GM18502 (cell line): ENCODE results near the gene SAT1.

Experiments
- ATAC-seq: cut with Tn5 transposase; IDR thresholded peaks from one replicate; pipeline ENCODE4 v1.9.1; 2021; ENCODE audit warnings: mild to moderate bottlenecking; ENCODE audit not compliant: unreplicated experiment, poor library complexity

SAT1 gene

GRCh38 chrX:23803931-23804381, 21.0 kb downstream of the SAT1 start:
- ATAC-seq: no peak

- ATAC-seq: no peak
Measured at GRCh38 chrX:23804578-23804977, 21.6 kb downstream of the SAT1 start.

DNA sequence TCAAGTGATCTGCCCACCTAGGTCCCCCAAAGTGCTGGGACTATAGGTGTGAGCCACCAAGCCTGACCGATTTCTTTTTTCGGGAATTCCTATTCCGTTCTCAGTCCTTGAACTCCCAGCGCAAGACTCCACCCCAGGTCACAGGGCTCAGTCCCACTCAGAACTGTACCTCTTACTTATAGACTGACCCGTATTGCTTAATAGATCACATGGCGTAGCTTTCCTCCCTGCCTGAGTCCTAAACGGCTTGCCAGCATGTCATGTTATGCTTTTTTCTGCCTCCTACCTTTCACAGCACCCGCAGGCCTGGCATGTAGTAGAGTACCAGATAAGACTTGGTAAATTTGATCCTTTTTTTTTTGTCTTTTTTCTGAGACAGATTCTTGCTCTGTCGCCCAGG, 22.4 kb downstream of the SAT1 start:
- ATAC-seq: no peak

- no peak for ATAC-seq
Measured at GRCh38 chrX:23810279-23810678, 27.3 kb downstream of the SAT1 start.

DNA sequence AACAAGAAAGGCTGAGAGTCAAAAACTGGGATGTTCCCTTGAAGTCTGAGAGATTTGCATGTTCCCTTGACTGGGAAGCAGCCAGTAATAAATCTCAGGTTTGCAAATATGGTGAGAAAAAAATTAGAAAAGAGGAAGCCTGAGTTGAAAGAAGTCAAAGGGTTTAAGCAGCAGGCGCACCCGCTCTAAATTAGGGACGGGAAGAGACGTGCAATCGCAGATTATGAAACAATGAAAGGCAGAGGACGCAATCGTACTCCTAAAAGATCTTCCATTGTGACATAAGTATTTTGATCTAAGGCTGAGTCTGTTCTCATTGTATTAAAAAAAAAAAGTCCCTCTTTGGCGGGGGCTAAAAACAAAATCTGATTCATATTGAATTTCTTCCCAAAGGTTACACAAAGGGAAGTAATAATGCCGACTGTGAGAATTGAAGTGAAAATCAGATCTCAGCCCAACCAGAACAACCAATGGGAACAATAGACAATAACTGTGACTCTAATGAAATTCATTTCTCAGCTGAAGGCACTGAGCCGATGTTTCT, 28.2 kb downstream of the SAT1 start:
- ATAC-seq: no peak

DNA sequence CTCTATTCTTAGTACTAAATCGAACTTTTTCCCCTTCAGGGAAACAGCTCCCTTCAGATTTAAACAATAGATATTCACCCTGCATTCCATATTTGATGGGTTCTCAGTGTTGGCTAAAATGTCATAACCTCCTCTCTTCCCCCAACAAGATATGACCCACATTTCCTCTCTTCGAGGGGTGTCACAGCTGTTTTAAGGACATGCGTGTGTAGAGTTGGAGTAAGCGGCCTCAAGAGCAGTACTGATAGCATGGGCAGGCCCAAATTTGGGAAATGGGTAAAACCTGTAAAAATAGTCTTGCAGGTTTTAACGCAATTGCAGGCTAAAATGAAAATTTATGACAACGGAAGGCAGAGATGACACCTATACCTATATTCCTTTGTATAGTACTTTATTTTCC, 28.7 kb downstream of the SAT1 start:
- ATAC-seq: no peak

DNA sequence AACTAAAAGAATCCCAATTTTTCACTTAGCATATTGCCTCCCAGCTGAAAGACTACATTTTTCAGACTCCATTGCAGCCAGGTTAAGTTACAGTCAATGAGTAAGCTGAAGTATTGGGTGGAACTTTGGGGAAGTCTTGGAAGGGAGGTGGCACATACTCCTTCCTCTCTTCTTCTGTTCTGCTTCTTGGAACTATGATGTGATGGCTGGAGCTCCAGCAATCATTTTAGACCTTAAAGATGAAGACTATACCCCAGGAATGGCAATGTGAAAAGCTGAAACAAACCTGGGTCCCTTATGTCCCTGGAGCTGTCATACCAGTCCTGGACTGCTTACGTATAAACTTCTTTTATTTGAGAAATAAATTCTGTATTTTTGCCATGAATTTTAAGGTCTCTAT, 30.8 kb downstream of the SAT1 start:
- ATAC-seq: no peak

DNA sequence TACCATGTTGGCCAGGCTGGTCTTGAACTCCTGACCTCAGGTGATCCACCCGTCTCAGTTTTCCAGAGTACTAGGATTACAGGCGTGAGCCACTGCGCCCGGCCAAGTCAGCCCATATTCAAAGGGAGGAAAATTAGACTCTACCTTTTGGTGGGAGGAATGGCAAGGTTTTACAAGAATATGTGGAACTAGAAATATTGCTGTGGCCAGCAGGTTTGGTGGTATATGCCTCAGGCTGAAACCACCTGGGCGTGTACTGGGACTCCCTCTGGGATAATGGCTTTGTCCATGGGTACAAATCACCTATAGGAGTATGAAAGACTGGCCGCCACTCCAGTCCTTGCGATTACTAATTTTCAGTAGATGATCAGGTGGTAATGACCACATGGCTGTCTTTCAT, 32.4 kb downstream of the SAT1 start:
- ATAC-seq: no peak

GRCh38 chrX:23816179-23816578, 33.2 kb downstream of the SAT1 start:
- ATAC-seq: no peak

DNA sequence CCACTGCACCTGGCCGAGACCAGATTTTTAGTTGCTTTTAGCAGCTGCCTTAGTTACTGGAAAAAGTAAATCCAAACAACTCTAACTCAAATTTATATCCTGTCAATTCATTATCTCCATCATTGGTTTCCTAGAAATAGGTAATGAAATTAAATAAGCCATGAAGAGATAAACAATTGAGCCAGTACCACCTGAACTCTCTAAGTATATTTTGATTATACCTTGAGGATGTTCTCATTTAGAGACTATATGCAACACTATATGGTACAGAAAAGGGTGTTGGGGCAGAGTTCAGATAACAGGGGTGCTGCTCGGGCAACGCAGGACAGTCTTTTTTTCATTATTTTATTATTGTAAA, 35.0 kb downstream of the SAT1 start:
- no peak for ATAC-seq

DNA sequence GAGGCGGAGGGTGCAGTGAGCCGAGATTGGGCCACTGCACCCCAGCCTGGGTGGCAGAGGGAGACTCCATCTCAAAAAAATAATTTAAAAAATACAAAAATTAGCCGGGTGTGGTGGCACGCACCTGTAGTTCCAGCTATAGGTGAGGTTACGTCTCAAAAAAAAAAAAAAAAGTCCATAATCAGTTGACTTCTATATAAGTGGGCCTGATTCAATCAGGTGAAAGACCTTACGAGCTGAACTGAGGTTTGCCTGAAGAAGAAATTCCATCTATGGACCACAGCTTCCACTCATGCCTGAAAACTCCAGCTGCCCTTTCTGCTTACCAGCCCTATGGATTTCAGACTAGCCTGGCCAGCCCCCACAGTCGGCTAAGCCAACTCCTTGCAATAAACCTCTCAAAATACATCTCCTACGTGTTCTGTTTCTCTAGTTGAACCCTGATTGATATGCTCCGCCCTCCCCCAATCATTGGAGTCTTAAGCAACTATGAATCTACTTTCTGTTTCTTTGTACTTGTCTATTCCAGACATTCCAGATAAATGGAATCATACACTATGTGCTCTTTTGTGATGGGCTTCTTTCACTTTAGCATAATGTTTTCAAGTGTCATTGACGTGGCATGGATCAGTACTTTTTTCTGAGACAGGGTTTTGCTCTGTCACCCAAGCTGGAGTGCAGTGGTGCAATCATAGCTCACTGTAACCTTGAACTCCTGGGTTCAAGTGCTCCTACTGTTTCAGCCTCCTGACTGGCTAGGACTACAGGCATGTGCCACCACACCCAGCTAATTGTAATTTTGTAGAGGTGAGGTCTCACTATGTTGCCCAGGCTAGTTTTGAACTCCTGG, 36.6 kb downstream of the SAT1 start:
- no peak for ATAC-seq

DNA sequence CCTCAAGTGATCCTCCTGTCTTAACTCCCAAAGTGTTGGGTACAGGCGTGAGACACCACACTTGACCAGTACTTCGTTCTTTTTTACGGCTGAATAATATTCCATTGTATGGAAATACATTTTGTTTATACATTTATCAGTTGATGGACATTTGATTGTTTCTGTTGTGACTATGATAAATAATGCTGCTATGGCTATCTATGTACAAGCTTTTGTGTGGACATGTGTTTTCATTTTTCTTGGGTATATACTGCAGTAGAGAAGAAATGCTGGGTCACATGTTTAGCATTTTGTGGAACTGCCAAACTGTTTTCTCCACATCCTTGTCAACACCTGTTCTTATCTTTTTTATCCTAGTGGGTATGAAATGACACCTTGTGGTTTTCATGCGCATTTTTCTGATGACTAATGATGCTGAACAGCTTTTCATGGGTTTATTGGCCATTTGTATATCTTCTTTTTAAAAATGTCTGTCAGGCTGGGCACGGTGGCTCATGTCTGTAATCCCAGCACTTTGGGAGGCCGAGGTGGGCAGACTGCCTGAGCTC, 37.3 kb downstream of the SAT1 start:
- ATAC-seq: no peak

- ATAC-seq: no peak
Measured at GRCh38 chrX:23821847-23822246, 38.9 kb downstream of the SAT1 start.

GRCh38 chrX:23822397-23822796, 39.4 kb downstream of the SAT1 start:
- no peak for ATAC-seq

- no peak for ATAC-seq
Measured at GRCh38 chrX:23822841-23823240, 39.9 kb downstream of the SAT1 start.

GRCh38 chrX:23825675-23826074, 42.7 kb downstream of the SAT1 start:
- ATAC-seq: no peak

DNA sequence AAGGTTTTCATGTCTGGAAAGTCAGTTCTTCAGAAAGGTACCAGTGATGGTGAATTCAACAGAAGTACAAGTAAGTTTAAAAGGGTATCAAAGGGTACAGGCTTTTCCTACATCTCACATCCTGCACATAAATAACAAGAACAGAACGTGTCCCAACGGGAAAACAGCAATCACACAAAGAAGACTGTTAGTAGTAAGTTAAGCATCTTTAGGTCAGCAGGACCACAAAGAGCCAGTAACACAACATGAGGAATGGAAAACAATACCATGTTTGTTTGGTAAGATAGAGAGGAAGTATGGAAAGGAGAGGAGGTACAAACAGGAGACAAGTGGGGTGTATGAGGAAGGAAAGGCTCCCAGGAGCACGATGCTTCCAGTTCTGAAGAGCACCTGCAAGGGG, 43.2 kb downstream of the SAT1 start:
- ATAC-seq: no peak

DNA sequence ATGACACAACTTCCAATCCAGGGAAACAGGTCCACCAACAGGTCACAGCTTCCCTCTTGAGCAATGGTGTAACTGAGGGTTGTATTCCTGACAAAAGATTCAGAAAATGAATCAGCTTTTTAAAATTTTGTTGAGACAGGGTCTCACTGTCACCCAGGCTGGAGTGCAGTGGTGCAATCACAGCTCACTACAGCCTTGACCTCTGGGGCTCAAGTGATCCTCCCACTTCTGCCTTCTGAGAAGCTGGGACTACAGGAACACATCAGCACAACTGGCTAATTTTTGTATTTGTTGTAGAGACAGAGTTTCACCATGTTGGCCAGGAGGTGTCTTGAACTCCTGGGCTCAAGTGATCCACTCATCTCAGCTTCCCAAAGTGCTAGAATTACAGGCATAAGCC, 43.7 kb downstream of the SAT1 start:
- no peak for ATAC-seq

- no peak for ATAC-seq
Measured at GRCh38 chrX:23828881-23829280, 45.9 kb downstream of the SAT1 start.

- ATAC-seq: no peak
Measured at GRCh38 chrX:23832721-23833120, 49.7 kb downstream of the SAT1 start.
